Right forelimb (tissue), 1 donor: ENCODE measurements around the gene TPRG1.
"Not testable (repeated sequence)": the region's sequence is repeated elsewhere in the genome, so short reads cannot be mapped to it uniquely, and the experiment has no call there.

Source experiments
- DNase-seq: peaks from one replicate; pipeline ENCODE4 v3.0.0-alpha.2; 2018

The TPRG1 gene

GRCh38 chr3:189320511-189320910 is 148.7 kb downstream of the TPRG1 start:
- DNase-seq, result no peak

- DNase-seq, result no peak
Measured at GRCh38 chr3:189322339-189322738, 150.6 kb downstream of the TPRG1 start.

GRCh38 chr3:189324538-189325138 is 152.9 kb downstream of the TPRG1 start:
- no peak for DNase-seq

GRCh38 chr3:189325454-189325853 is 153.7 kb downstream of the TPRG1 start:
- DNase-seq, result no peak

GRCh38 chr3:189329630-189330029 is 157.9 kb downstream of the TPRG1 start:
- not testable (repeated sequence) for DNase-seq

GRCh38 chr3:189330066-189330465 is 158.3 kb downstream of the TPRG1 start:
- no peak for DNase-seq

- DNase-seq, result no peak
Measured at GRCh38 chr3:189331002-189331418, 159.2 kb downstream of the TPRG1 start.

GRCh38 chr3:189334064-189334920 is 162.5 kb downstream of the TPRG1 start:
- no peak for DNase-seq

- no peak for DNase-seq
Measured at GRCh38 chr3:189337673-189338091, 165.9 kb downstream of the TPRG1 start.

- peak; percentile 50 for DNase-seq
Measured at GRCh38 chr3:189338366-189338765, 166.6 kb downstream of the TPRG1 start.

- DNase-seq, result no peak
Measured at GRCh38 chr3:189339996-189340395, 168.2 kb downstream of the TPRG1 start.

- no peak for DNase-seq
Measured at GRCh38 chr3:189340680-189341460, 169.1 kb downstream of the TPRG1 start.

- no peak for DNase-seq
Measured at GRCh38 chr3:189342811-189343210, 171.0 kb downstream of the TPRG1 start.

GRCh38 chr3:189344996-189345395 is 173.2 kb downstream of the TPRG1 start:
- no peak for DNase-seq

- no peak for DNase-seq
Measured at GRCh38 chr3:189349772-189350171, 178.0 kb downstream of the TPRG1 start.

- no peak for DNase-seq
Measured at GRCh38 chr3:189353318-189353965, 181.7 kb downstream of the TPRG1 start.

- no peak for DNase-seq
Measured at GRCh38 chr3:189353988-189354889, 182.5 kb downstream of the TPRG1 start.

- no peak for DNase-seq
Measured at GRCh38 chr3:189355115-189355480, 183.3 kb downstream of the TPRG1 start.

GRCh38 chr3:189355481-189356201 is 183.9 kb downstream of the TPRG1 start:
- no peak for DNase-seq

- no peak for DNase-seq
Measured at GRCh38 chr3:189360291-189360690, 188.5 kb downstream of the TPRG1 start.
